ENCODE measurements around the gene RBP2.

The RBP2 gene

GRCh38 chr3:139506766-139507165 is 30.4 kb upstream of the RBP2 start:
- TF ChIP-seq CTCF (IDR thresholded peaks at IDR 0.05; ENCODE audit: control insufficient read depth, extremely low read depth, insufficient read depth), result 0 out of 2 replicates have a peak, but pooled peaks have one; percentile 2

GRCh38 chr3:139505829-139506386 is 29.6 kb upstream of the RBP2 start:
- TF ChIP-seq CTCF (IDR thresholded peaks at IDR 0.05; ENCODE audit: control insufficient read depth, extremely low read depth, insufficient read depth), result no peak
- H3K4me3 ChIP-seq (ENCODE audit: low read depth, low read length), result no peak overlapping the region
- DNase-seq (ENCODE audit: low read depth), result no peak

More at GRCh38 chr3:139506766-139507165, 30.4 kb upstream of the RBP2 start:
- H3K4me3 ChIP-seq (ENCODE audit: low read depth, low read length), result no peak overlapping the region
- DNase-seq (ENCODE audit: low read depth), result no peak

- no peak overlapping the region for H3K4me3 ChIP-seq (ENCODE audit: low read depth, low read length)
- no peak for DNase-seq (ENCODE audit: low read depth)
- no peak for TF ChIP-seq CTCF (IDR thresholded peaks at IDR 0.05; ENCODE audit: control insufficient read depth, extremely low read depth, insufficient read depth)
Observed at GRCh38 chr3:139499536-139499935, 23.2 kb upstream of the RBP2 start.

DNA sequence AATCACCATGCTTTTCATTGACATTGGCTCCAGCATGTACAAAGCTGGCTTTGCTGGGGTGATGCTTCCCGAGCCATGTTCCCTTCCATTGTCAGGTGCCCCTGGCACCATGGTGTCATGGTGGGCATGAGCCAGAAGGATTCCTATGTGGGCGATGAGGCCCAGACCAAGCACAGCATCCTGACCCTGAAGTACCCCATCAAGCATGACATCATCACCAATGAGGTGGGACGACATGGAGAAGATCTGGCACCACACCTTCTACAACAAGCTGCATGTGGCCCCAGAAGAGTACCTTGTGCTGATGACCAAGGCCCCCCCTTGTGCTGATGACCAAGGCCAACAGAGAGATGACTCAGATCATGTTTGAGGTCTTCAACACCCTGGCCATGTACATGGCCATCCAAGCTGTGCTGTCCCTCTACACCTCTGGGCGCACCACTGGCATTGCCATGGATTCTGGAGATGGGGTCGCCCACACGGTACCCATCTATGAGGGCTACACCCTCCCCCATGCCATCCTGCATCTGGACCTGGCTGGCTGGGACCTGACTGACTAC is 17.6 kb upstream of the RBP2 start:
- no peak overlapping the region for H3K4me3 ChIP-seq (ENCODE audit: low read depth, low read length)
- DNase-seq (ENCODE audit: low read depth), result no peak
- no peak for TF ChIP-seq CTCF (IDR thresholded peaks at IDR 0.05; ENCODE audit: control insufficient read depth, extremely low read depth, insufficient read depth)

- DNase-seq (ENCODE audit: low read depth), result no peak
- no peak overlapping the region for H3K4me3 ChIP-seq (ENCODE audit: low read depth, low read length)
- no peak for TF ChIP-seq CTCF (IDR thresholded peaks at IDR 0.05; ENCODE audit: control insufficient read depth, extremely low read depth, insufficient read depth)
Observed at GRCh38 chr3:139491966-139492365, 15.7 kb upstream of the RBP2 start.

DNA sequence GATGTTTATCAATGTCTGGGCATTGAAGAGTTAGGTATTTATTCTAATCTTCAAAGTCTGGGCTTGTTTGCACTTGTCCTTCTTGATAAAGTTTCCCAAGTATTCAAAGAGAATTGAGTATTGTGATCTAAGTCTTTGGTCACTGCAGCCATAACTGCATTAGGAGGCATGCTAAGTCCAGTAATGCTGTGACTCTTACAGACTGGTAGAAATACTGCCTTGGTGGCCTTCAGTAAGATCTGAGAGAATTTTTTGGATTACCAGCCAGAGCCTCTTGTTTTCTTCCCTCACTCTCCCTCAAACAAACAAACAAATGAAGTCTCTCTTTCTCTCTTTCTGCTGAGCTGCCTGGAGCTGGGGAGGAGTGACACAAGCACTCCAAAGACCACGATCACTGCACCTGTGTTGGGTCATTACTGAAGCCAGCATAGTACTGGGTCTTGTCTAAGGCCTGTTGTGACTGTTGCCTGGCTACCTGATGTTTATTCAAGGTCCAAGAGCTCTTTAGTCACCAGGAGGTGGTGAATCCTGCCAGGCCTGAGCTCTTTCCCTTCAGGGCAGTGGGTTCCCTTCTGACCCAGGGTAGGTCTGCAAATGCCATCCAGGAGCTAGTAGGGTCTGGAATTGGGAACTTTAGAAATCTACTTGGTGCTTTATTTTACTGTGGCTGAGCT is 14.8 kb upstream of the RBP2 start:
- no peak overlapping the region for H3K4me3 ChIP-seq (ENCODE audit: low read depth, low read length)
- DNase-seq (ENCODE audit: low read depth), result peak; percentile 4
- TF ChIP-seq CTCF (IDR thresholded peaks at IDR 0.05; ENCODE audit: control insufficient read depth, extremely low read depth, insufficient read depth), result no peak

Data from LNCaP clone FGC (cell line).